Measurements from ENCODE around the gene GMIP. TPM values are rescaled to one million over a fixed set of nuclear protein-coding genes. Genes with fewer than 3 reads are reported as not detected.
"Not testable (repeated sequence)": the region's sequence is repeated elsewhere in the genome, so short reads cannot be mapped to it uniquely, and the experiment has no call there.

The GMIP gene
- total RNA-seq, 1 experiment from 2014 or later, result 6.3 TPM

DNA sequence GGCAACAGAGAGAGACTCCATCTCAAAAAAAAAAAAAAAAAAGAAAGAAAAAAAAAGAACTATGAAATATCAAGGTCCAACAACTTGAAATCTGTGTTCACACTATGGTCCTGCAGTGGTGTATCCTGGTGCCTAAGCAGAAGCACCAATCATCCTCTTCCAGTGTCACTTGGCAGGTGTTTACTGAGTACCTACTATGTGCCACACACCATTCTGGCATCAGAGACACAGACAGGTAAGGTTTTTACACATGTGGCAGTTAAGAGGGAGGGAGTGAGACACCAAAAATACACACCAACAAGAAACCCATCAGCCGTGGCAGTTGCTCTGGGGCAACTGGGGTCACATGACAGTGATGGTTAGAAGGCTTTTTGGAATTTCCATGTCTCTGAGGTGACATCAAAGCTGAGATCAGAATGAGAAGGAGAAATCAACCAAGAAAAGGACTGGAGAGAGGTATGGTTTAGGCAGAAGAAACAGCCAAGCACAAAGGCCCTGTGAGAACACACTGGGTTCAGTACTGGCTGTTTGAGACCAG, 42.6 kb downstream of the GMIP start:
- Histone ChIP-seq H3K36me3 (ENCODE audit: low read depth, low read length) (no peaks in the 10 kb centered on the region), H3K27me3 (ENCODE audit: low read length) (no peaks in the 10 kb centered on the region), H3K4me1 (ENCODE audit: insufficient read depth, low read length) (peaks cover 7% of the 10 kb centered on the region), H3K9ac (ENCODE audit: low read length) (no peak overlapping the region), H3K27ac (ENCODE audit: low read length) (no peak overlapping the region), H3K9me2 (replicated peaks; ENCODE audit: low read length) (no peaks in the 10 kb centered on the region), H4K20me1 (ENCODE audit: low read length) (no peaks in the 10 kb centered on the region), H3K79me2 (ENCODE audit: low read length) (no peaks in the 10 kb centered on the region), H3K4me2 (ENCODE audit: low read length) (no peak overlapping the region), H2AFZ (ENCODE audit: low read length) (no peak overlapping the region), H3F3A (ENCODE audit: low read length, unreplicated experiment) (no peaks in the 10 kb centered on the region), H3K4me3 (ENCODE audit: low read length) (no peak overlapping the region), H3K9me3 (ENCODE audit: low read length) (no peaks in the 10 kb centered on the region)
- ATAC-seq (no peak), DNase-seq (no peak)
- TF ChIP-seq, protein P1, sequence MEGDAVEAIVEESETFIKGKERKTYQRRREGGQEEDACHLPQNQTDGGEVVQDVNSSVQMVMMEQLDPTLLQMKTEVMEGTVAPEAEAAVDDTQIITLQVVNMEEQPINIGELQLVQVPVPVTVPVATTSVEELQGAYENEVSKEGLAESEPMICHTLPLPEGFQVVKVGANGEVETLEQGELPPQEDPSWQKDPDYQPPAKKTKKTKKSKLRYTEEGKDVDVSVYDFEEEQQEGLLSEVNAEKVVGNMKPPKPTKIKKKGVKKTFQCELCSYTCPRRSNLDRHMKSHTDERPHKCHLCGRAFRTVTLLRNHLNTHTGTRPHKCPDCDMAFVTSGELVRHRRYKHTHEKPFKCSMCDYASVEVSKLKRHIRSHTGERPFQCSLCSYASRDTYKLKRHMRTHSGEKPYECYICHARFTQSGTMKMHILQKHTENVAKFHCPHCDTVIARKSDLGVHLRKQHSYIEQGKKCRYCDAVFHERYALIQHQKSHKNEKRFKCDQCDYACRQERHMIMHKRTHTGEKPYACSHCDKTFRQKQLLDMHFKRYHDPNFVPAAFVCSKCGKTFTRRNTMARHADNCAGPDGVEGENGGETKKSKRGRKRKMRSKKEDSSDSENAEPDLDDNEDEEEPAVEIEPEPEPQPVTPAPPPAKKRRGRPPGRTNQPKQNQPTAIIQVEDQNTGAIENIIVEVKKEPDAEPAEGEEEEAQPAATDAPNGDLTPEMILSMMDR (conservative IDR thresholded peaks at IDR 0.05; ENCODE audit: low read depth, low read length), result no peak
- TF ChIP-seq EZH2 (IDR thresholded peaks at IDR 0.05; ENCODE audit: low read length, unreplicated experiment) (no peak), EZH2phosphoT487 (IDR thresholded peaks at IDR 0.05; ENCODE audit: borderline replicate concordance, low read length) (no peak)
- no TSS peak for BruUV-seq (replicated peaks)
- ChIA-PET CTCF (no interaction called here), POLR2A (ENCODE audit: unreplicated experiment) (no interaction called here)
- intact Hi-C loops (cut with micrococcal nuclease), result no loop called here

DNA sequence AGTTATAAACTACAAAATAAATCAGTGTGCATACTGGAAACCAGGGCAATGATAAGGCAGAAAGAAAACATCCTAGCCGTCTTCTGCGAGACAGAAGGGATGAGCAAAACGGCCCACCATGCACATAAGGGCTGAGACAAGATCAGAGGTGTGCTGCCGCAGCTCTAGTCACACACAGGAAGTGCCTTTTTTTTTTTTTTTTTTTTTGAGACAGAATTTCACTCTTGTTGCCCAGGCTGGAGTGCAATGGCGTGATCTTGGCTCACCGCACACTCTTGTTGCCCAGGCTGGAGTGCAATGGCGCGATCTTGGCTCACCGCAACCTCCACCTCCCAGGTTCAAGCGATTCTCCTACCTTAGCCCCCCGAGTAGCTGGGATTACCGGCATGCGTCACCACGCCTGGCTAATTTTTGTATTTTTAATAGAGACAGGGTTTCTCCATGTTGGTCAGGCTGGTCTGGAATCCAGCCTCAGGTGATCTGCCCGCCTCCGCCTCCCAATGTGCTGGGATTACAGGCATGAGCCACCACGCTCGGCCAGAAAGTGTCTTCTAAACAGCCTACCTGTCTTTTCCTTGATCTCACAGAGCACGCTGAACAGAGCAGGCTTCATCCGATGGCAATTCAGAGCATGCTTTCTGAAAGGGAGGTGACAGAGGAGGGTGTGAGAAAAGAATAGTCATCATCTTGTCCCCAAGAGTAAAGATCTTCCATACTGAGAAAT, 44.6 kb downstream of the GMIP start:
- H2AFZ ChIP-seq (ENCODE audit: low read length); H3K9ac ChIP-seq (ENCODE audit: low read length); H3K4me3 ChIP-seq (ENCODE audit: low read length); intact Hi-C loops (cut with micrococcal nuclease); H3K79me2 ChIP-seq (ENCODE audit: low read length); H3K27me3 ChIP-seq (ENCODE audit: low read length); H4K20me1 ChIP-seq (ENCODE audit: low read length); BruUV-seq (replicated peaks); H3F3A ChIP-seq (ENCODE audit: low read length, unreplicated experiment); POLR2A ChIA-PET (ENCODE audit: unreplicated experiment); CTCF ChIA-PET; H3K9me2 ChIP-seq (replicated peaks; ENCODE audit: low read length); H3K27ac ChIP-seq (ENCODE audit: low read length); H3K36me3 ChIP-seq (ENCODE audit: low read depth, low read length); DNase-seq; H3K9me3 ChIP-seq (ENCODE audit: low read length); ATAC-seq; H3K4me2 ChIP-seq (ENCODE audit: low read length): not testable (repeated sequence)
- peaks cover 20% of the 10 kb centered on the region for H3K4me1 ChIP-seq (ENCODE audit: insufficient read depth, low read length)

DNA sequence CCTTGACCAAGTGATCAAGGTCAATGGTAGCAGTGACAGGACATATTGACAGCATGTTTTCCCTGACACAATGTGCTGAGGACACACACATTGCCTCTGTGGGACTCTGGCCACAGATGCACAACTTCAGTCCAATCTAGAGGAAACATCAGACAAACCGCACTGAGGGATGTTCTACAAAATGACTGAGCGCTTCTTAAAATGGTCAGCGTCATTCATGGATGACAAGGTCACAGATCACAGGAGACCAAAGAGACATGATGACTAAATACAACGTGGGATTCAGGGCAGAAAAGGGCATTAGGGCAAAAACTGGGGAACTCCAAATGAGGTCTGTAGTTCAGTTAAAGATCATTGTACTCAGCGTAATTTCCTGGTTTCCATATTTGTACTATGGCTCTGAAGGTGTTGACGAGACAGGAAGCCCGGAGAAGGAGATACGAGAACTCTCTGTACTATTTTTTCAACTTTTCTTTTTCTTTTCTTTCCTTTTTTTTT, 45.6 kb downstream of the GMIP start:
- ATAC-seq (no peak), DNase-seq (no peak)
- Histone ChIP-seq H2AFZ (ENCODE audit: low read length) (no peak overlapping the region), H3K4me2 (ENCODE audit: low read length) (no peak overlapping the region), H4K20me1 (ENCODE audit: low read length) (no peaks in the 10 kb centered on the region), H3K4me3 (ENCODE audit: low read length) (no peak overlapping the region), H3K27ac (ENCODE audit: low read length) (no peak overlapping the region), H3K36me3 (ENCODE audit: low read depth, low read length) (0 out of 2 replicates have a peak, but pooled peaks cover 8% of the 10 kb centered on the region), H3K4me1 (ENCODE audit: insufficient read depth, low read length) (peaks cover 20% of the 10 kb centered on the region), H3K27me3 (ENCODE audit: low read length) (no peaks in the 10 kb centered on the region), H3F3A (ENCODE audit: low read length, unreplicated experiment) (no peaks in the 10 kb centered on the region), H3K9ac (ENCODE audit: low read length) (no peak overlapping the region), H3K79me2 (ENCODE audit: low read length) (no peaks in the 10 kb centered on the region), H3K9me3 (ENCODE audit: low read length) (no peaks in the 10 kb centered on the region), H3K9me2 (replicated peaks; ENCODE audit: low read length) (no peaks in the 10 kb centered on the region)
- POLR2A ChIA-PET (ENCODE audit: unreplicated experiment), result no interaction called here
- CTCF ChIA-PET, result no interaction called here
- BruUV-seq (replicated peaks), result no TSS peak
- TF ChIP-seq EZH2phosphoT487 (IDR thresholded peaks at IDR 0.05; ENCODE audit: borderline replicate concordance, low read length), result no peak
- TF ChIP-seq, protein P1 (conservative IDR thresholded peaks at IDR 0.05; ENCODE audit: low read depth, low read length), result no peak
- no peak for TF ChIP-seq EZH2 (IDR thresholded peaks at IDR 0.05; ENCODE audit: low read length, unreplicated experiment)
- intact Hi-C loops (cut with micrococcal nuclease), result no loop called here

All from PC-3 (cell line).